Iris pigment epithelial cell (primary cell): ENCODE results near the gene S100A6.

ENCODE experiments used
- DNase-seq: peaks from one replicate; pipeline ENCODE4 v3.0.0-alpha.2; 2011; ENCODE audit warnings: low read depth

The S100A6 gene

GRCh38 chr1:153503766-153504165, 32.0 kb downstream of the S100A6 start:
- no peak for DNase-seq

DNA sequence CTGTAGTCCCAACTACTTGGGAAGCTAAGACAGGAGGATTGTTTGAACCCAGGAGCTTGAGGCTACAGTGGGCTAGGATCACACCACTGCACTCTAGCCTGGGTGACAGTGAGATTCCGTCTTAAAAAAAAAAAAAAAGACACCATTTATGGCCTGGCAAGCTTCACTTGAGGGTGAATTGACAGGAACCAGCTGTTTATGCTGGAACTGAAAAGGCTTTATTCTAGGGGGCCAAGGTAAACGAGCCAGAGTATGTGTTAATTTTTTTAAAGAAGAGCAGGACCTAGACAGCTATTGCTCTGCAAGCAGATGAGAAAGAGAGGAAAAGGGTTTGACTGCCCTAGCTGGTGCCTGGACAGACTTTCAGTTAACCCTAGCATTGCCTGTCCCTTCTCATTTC, 37.0 kb downstream of the S100A6 start:
- DNase-seq, result no peak

GRCh38 chr1:153495536-153495935, 40.3 kb downstream of the S100A6 start:
- DNase-seq, result no peak

DNA sequence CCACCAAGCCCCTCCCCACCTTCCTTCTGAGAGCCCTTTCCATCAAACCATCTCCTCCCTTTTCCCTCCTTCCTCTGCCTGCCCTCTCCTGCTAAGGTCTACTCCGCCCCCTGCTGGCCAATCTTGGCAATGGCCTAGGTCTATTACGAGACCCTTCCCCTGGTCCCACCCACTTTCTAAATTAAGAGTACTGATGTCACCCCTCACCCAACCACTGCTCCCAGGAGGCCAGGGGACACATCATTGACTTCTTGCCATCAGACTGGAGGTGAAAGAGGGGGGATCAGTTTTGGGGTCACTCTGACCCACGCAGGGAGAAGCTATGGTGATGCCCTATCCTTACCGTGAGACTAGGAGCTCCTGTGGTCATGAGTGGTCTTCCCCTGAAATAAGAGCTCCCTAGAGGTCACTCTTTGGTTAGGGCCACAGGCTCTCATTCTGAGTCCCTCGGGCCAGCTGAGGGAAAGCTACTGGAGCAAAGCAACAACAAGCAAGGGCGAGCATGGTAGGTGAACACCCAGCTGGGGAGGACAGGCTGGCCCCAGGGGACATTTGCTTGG, 40.7 kb downstream of the S100A6 start:
- DNase-seq, result peak; percentile 39

GRCh38 chr1:153493343-153493960, 42.3 kb downstream of the S100A6 start:
- DNase-seq, result no peak

GRCh38 chr1:153490272-153491051, 45.3 kb downstream of the S100A6 start:
- peak; percentile 94 for DNase-seq

- no peak for DNase-seq
Observed at GRCh38 chr1:153488731-153489130, 47.1 kb downstream of the S100A6 start.

DNA sequence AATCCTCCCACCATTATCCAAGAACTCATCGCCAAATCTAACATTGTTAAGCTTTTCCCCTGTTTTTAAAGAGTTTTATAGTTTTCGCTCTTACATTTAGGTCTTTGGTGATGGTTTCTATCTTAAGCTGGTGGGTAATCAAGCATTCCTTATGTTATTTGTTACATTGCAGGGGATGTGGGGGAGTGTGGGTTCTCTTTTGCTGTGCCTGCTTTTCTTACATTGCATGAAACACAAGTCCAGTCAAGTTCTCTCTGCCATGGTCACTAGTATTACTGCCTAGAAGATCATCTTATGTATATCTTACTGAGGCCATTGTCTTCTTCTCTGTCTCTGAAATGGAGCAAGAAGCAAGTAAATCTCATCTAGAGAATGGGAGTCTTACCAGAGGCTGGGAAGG, 48.1 kb downstream of the S100A6 start:
- DNase-seq, result no peak

DNA sequence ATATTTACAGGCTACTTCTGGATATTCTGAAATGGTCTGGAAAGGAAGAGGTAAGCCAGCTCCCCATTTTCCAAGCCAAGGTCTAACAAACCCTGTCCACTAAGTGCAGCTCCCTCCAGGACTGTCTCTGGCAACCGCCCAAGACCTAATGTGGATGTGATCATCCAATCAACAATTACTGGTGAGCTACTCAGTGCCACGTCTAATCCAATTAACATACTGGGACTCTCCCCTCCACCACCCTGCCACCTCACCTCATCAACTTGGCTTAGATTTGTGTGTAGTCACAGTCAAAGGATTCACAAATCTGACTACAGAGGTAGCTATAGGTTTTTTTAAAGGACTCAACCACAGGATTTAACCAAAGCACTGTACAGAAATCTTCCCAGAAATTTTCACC, 49.9 kb downstream of the S100A6 start:
- no peak for DNase-seq
